Retinal pigment epithelial cell (primary cell): Measurements from ENCODE around the gene MLF1.

Experiments
- DNase-seq: peaks from one replicate; pipeline ENCODE4 v3.0.0-alpha.2; 2010; ENCODE audit warnings: low read depth
- H3K4me3 ChIP-seq: 2 replicates; pipeline ENCODE4 v1.5.1; 2011; ENCODE audit warnings: mild to moderate bottlenecking, low read length, control low read depth, moderate library complexity
- TF ChIP-seq, protein P1 (sequence below): conservative IDR thresholded peaks from 2 replicates; pipeline ENCODE4 v1.5.1; 2011; ENCODE audit warnings: low read depth, low read length, control low read depth, inconsistent platforms

Gene MLF1

DNA sequence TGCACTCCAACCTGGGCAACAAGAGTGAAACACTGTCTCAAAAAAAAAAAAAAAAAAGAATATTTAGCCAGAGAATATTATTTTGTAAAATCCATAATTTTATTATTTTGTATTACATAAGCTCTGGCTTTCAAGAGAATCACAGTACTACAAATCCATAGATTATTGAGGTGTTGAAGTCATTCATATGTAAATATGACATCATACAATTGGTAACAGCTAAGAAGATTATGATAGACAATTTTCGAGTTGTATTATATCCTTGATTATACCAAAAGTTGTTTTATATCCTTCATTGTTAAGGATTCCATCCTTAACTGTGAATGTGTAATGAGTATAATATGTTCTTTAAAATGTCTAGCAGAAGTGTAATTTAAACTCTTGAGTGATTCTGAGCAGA lies 3.7 kb downstream of the MLF1 start:
- TF ChIP-seq, protein P1, sequence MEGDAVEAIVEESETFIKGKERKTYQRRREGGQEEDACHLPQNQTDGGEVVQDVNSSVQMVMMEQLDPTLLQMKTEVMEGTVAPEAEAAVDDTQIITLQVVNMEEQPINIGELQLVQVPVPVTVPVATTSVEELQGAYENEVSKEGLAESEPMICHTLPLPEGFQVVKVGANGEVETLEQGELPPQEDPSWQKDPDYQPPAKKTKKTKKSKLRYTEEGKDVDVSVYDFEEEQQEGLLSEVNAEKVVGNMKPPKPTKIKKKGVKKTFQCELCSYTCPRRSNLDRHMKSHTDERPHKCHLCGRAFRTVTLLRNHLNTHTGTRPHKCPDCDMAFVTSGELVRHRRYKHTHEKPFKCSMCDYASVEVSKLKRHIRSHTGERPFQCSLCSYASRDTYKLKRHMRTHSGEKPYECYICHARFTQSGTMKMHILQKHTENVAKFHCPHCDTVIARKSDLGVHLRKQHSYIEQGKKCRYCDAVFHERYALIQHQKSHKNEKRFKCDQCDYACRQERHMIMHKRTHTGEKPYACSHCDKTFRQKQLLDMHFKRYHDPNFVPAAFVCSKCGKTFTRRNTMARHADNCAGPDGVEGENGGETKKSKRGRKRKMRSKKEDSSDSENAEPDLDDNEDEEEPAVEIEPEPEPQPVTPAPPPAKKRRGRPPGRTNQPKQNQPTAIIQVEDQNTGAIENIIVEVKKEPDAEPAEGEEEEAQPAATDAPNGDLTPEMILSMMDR: no peak
- DNase-seq: no peak
- H3K4me3 ChIP-seq: no peak overlapping the region

DNA sequence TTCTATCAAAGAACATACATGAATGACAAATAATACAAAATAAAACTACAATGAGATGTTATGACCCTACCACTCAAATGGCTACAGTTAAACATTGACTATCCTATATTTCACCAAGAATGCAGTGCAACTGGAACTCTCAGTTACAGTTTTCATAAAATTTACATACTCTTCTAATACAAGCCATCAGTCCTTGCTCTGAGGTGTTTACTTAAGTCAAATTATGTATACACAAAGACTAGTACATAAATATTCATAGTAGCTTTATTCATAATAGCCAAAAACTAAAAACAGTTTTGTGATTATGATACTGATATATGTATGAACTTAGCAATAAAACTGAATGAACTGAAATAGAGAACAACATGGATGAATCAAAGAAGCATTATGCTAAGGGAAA lies 19.2 kb downstream of the MLF1 start:
- no peak overlapping the region for H3K4me3 ChIP-seq
- TF ChIP-seq, protein P1: no peak
- DNase-seq: no peak

DNA sequence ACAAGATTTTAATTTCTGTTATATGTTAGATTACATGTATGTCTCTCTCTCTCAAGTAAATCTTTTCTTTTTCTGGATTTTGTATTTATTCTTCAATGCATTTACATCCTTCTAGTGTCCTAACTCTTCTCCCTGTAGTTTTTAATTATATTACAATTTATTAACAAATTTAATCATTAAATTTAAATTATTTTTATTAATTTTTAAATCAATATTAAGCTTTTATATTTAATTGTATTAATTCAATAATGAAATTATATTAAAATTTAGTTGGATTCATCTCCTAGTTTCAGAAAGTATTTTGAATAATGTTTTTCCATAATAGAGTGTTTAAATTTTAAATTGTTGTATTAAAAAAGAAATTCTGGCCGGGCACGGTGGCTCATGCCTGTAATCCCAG lies 29.8 kb downstream of the MLF1 start:
- TF ChIP-seq, protein P1: no peak
- DNase-seq: no peak
- H3K4me3 ChIP-seq: no peak overlapping the region

DNA sequence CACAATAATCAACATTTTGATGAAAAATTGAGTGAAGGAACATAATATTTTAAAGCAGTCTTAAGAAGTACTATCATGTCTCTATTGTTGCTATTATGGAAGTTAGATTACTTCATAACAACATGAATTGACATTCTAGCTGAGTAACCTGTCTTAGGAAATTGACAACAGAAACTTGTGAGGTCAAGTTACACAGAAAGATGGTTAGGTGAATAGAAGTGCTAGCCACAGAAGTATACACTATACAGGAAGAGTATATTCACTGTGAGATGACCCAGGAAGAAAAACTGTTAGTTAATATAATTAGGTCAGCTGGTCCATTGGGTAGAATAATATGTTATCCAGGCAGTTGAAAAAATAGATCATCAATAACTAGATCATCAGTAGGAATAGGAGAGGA lies 31.2 kb downstream of the MLF1 start:
- H3K4me3 ChIP-seq: no peak overlapping the region
- TF ChIP-seq, protein P1: no peak
- no peak for DNase-seq

DNA sequence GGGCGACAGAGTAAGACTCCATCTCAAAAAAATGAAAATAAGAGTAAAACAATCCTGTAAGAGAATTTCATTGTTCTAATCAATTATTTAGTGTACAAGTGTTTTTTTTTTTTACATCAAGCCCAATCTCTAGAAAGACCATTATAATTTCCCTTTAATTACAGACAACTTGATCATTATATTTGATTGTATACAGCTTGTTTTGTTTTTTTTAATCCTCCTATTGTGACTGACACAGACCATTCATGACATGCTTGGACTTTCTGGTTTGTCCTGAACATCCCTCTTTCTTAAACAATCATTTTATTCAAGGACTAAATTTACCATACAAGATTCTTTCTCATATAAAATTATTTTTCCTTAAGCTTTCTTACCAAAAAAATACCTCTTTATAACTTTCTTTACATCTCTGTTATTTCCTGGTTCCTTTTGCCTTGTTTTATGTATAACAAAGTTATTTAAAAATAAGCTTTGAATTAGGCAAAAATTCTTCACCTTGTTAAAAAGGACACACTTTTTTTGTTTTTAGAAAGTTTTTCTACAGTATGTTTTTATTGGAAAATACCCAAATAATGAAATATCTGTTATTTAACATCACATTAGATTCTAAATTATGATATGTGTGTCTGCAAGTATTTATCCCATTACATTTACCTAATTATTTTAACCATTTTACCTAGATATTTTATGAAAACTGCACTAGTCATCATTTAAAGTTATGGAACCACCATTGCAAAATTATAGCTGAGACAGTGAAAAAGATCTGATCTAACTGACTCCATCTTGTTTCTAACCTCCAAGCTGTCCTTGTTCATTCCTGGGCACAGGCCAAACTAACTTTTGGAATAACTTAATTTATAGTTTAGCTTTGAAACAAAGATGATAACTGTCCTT lies 47.2 kb downstream of the MLF1 start:
- no peak overlapping the region for H3K4me3 ChIP-seq
- TF ChIP-seq, protein P1: no peak
- no peak for DNase-seq

DNA sequence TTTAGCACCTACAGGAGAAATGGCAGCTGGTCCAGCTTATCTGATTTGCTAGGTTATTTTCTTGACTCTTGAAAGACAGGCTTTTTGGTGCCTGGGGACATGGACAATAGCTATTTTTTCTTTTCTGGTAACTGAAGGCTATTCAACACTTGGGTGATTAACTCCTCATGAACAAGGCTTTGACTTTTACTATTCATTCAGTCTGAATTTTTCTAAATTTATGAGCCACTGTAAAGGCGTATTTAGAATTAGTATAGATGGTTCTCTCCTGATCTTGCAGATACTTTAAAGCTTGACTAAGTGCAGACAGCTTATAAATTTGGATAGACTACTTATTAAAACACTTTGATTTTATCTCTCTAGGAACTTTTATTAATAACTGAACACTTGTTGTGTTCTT lies 54.9 kb downstream of the MLF1 start:
- H3K4me3 ChIP-seq: no peak overlapping the region
- no peak for DNase-seq
- TF ChIP-seq, protein P1: no peak

DNA sequence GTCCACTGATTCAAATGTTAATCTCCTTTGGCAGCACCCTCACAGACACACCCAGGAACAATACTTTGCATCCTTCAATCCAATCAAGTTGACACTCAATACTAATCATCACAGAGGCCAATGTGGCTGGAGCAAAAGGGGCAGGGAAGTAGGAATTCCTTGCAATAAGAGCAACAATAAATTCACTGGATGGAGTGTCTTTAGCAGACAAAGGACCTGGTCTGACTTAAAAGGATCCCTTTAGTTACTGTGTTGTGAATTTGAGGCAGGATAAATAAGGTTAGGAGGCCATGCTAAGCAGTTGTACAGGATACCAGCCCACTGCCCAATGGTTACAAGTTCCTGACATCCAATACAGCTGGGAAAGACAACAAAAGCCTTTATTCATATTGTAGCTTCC lies 61.0 kb downstream of the MLF1 start:
- no peak for DNase-seq
- TF ChIP-seq, protein P1: no peak
- H3K4me3 ChIP-seq: no peak overlapping the region
